WTC11 (cell line): Measurements from ENCODE around the gene ELK3. TPM values are rescaled to one million over a fixed set of nuclear protein-coding genes. Genes with fewer than 3 reads are reported as not detected.

Experiments used
- ATAC-seq: fragments of 200-7000 bp; cut with Tn5 transposase; 2 replicates; pipeline ENCODE4 v1.10.0; 2021; ENCODE audit warnings: mild to moderate bottlenecking, moderate library complexity
- CTCF ChIA-PET: fragments of 300-600 bp; sonication (Branson Sonifier 250); formaldehyde crosslinking; loops from one replicate; lab custom pipeline; 2021; ENCODE audit warnings: antibody characterized with exemption; lab: Charles Lee
- POLR2A ChIA-PET: fragments of 350-600 bp; sonication (Branson Sonifier 250); formaldehyde crosslinking; loops from one replicate; lab custom pipeline; 2021; ENCODE audit warnings: antibody characterized with exemption; lab: Charles Lee
- DNase-seq: peaks from one replicate; pipeline ENCODE4 v3.0.0; 2021; ENCODE audit warnings: low spot score
- H3K27ac Mint-ChIP-seq: 2 replicates; pipeline ENCODE4 v1.8.0; 2021; ENCODE audit warnings: mixed read lengths
- H3K27me3 Mint-ChIP-seq: 2 replicates; pipeline ENCODE4 v1.8.0; 2021; ENCODE audit warnings: low read depth, mild to moderate bottlenecking, moderate library complexity, mixed read lengths
- H3K36me3 Mint-ChIP-seq: 2 replicates; pipeline ENCODE4 v1.8.0; 2021; ENCODE audit warnings: mixed read lengths
- H3K4me1 Mint-ChIP-seq: 2 replicates; pipeline ENCODE4 v1.8.0; 2022; ENCODE audit warnings: mixed read lengths
- H3K4me3 Mint-ChIP-seq: 2 replicates; pipeline ENCODE4 v1.8.0; 2021; ENCODE audit warnings: mild to moderate bottlenecking, moderate library complexity, mixed read lengths
- H3K9me3 Mint-ChIP-seq: 2 replicates; pipeline ENCODE4 v1.8.0; 2021; ENCODE audit warnings: mixed read lengths
- ATF3 ChIP-seq: sonication (generic); formaldehyde crosslinking; conservative IDR thresholded peaks from 2 replicates; pipeline ENCODE4 v1.8.1; 2022; ENCODE audit warnings: mild to moderate bottlenecking, missing genetic modification reagents
- CREB1 ChIP-seq: sonication (generic); formaldehyde crosslinking; IDR thresholded peaks from 2 replicates; pipeline ENCODE4 v1.8.0; 2023; ENCODE audit warnings: mild to moderate bottlenecking, missing genetic modification reagents
- ETV6 ChIP-seq: sonication (generic); formaldehyde crosslinking; IDR thresholded peaks from 2 replicates; pipeline ENCODE4 v1.8.1; 2022; ENCODE audit warnings: mild to moderate bottlenecking, missing genetic modification reagents
- FOXK1 ChIP-seq: sonication (generic); formaldehyde crosslinking; IDR thresholded peaks from 2 replicates; pipeline ENCODE4 v1.8.0; 2022; ENCODE audit warnings: mild to moderate bottlenecking, moderate library complexity, missing genetic modification reagents
- GABPB1 ChIP-seq: sonication (generic); formaldehyde crosslinking; IDR thresholded peaks from 2 replicates; pipeline ENCODE4 v1.8.1; 2023; ENCODE audit warnings: mild to moderate bottlenecking, missing genetic modification reagents
- HMGA2 ChIP-seq: fragments of 250-450 bp; sonication (Bioruptor Pico); IDR thresholded peaks from 2 replicates; pipeline ENCODE4 v1.4.0; 2021; ENCODE audit warnings: mild to moderate bottlenecking, moderate library complexity
- JAZF1 ChIP-seq: fragments of 250-450 bp; sonication (Bioruptor Pico); IDR thresholded peaks from 2 replicates; pipeline ENCODE4 v1.9.0; 2021; ENCODE audit warnings: moderate library complexity, mild to moderate bottlenecking, inconsistent platforms
- KAT7 ChIP-seq: sonication (generic); formaldehyde crosslinking; IDR thresholded peaks from 2 replicates; pipeline ENCODE4 v1.8.1; 2023; ENCODE audit warnings: missing genetic modification reagents, mild to moderate bottlenecking, borderline replicate concordance
- MLX ChIP-seq: sonication (generic); formaldehyde crosslinking; IDR thresholded peaks from 2 replicates; pipeline ENCODE4 v1.8.1; 2023; ENCODE audit warnings: mild to moderate bottlenecking, missing genetic modification reagents, moderate library complexity
- NR3C1 ChIP-seq: sonication (generic); formaldehyde crosslinking; conservative IDR thresholded peaks from 2 replicates; pipeline ENCODE4 v1.8.1; 2023; ENCODE audit warnings: low read depth, mild to moderate bottlenecking, missing genetic modification reagents
- PRDM15 ChIP-seq: sonication (generic); formaldehyde crosslinking; IDR thresholded peaks from 2 replicates; pipeline ENCODE4 v1.8.0; 2022; ENCODE audit warnings: missing genetic modification reagents
- RORB ChIP-seq: fragments of 250-450 bp; sonication (Bioruptor Pico); IDR thresholded peaks from 2 replicates; pipeline ENCODE4 v1.9.0; 2021; ENCODE audit warnings: mild to moderate bottlenecking
- SP1 ChIP-seq: sonication (generic); formaldehyde crosslinking; conservative IDR thresholded peaks from 2 replicates; pipeline ENCODE4 v1.8.1; 2022; ENCODE audit warnings: missing genetic modification reagents
- STAT6 ChIP-seq: sonication (generic); formaldehyde crosslinking; conservative IDR thresholded peaks from 2 replicates; pipeline ENCODE4 v1.8.1; 2023; ENCODE audit warnings: mild to moderate bottlenecking, low read depth, missing genetic modification reagents, moderate library complexity
- TEAD1 ChIP-seq: sonication (generic); formaldehyde crosslinking; IDR thresholded peaks from 2 replicates; pipeline ENCODE4 v1.8.0; 2022; ENCODE audit warnings: mild to moderate bottlenecking, missing genetic modification reagents
- TEAD4 ChIP-seq: sonication (generic); formaldehyde crosslinking; IDR thresholded peaks from 2 replicates; pipeline ENCODE4 v1.8.0; 2022; ENCODE audit warnings: mild to moderate bottlenecking, missing genetic modification reagents
- USF1 ChIP-seq: sonication (generic); formaldehyde crosslinking; IDR thresholded peaks from 2 replicates; pipeline ENCODE4 v1.8.0; 2022; ENCODE audit warnings: mild to moderate bottlenecking, missing genetic modification reagents
- USF2 ChIP-seq: sonication (generic); formaldehyde crosslinking; IDR thresholded peaks from 2 replicates; pipeline ENCODE4 v1.8.1; 2023; ENCODE audit warnings: mild to moderate bottlenecking, missing genetic modification reagents, moderate library complexity
- ZNF232 ChIP-seq: sonication (generic); formaldehyde crosslinking; IDR thresholded peaks from 2 replicates; pipeline ENCODE4 v1.8.0; 2022; ENCODE audit warnings: mild to moderate bottlenecking, missing genetic modification reagents
- ZNF263 ChIP-seq: sonication (generic); formaldehyde crosslinking; IDR thresholded peaks from 2 replicates; pipeline ENCODE4 v1.8.1; 2022; ENCODE audit warnings: low read depth, mild to moderate bottlenecking, moderate library complexity, missing genetic modification reagents
- ZNF425 ChIP-seq: fragments of 250-450 bp; sonication (Bioruptor Pico); conservative IDR thresholded peaks from 2 replicates; pipeline ENCODE4 v1.9.0; 2021; ENCODE audit warnings: mild to moderate bottlenecking
- total RNA-seq: library from RNA; stranded (reverse); gene quantifications from 3 replicates; pipeline ENCODE4 v1.2.3, GENCODE V29; 2021

Gene ELK3
- total RNA-seq, 1 experiment from 2014 or later, result 16.5 TPM

GRCh38 chr12:96261557-96261956 lies 67.4 kb downstream of the ELK3 start:
- Mint-ChIP-seq H3K36me3 (peaks cover 18% of the 10 kb centered on the region), H3K27ac (no peak overlapping the region), H3K4me1 (peaks cover 11% of the 10 kb centered on the region), H3K4me3 (no peak overlapping the region), H3K9me3 (no peaks in the 10 kb centered on the region), H3K27me3 (no peaks in the 10 kb centered on the region)
- no peak for ATAC-seq
- no peak for DNase-seq
- TF ChIP-seq STAT6 (CRISPR knock-in tag), result no peak
- no peak for TF ChIP-seq PRDM15
- TF ChIP-seq ETV6 (CRISPR knock-in tag), result no peak
- no peak for TF ChIP-seq TEAD4 (CRISPR knock-in tag)
- no peak for TF ChIP-seq USF1 (CRISPR knock-in tag)
- no peak for TF ChIP-seq USF2 (CRISPR knock-in tag)
- TF ChIP-seq JAZF1 (CRISPR knock-in tag), result no peak
- no peak for TF ChIP-seq RORB
- TF ChIP-seq ZNF232, result no peak
- TF ChIP-seq TEAD1 (CRISPR knock-in tag), result no peak
- TF ChIP-seq ZNF425 (CRISPR knock-in tag), result no peak
- no peak for TF ChIP-seq FOXK1 (CRISPR knock-in tag)
- no peak for TF ChIP-seq GABPB1 (CRISPR knock-in tag)
- CTCF ChIA-PET, result no interaction called here
- POLR2A ChIA-PET, result no interaction called here

GRCh38 chr12:96263449-96263902 lies 69.3 kb downstream of the ELK3 start:
- ATAC-seq, result no peak
- Mint-ChIP-seq H3K36me3 (peaks cover 23% of the 10 kb centered on the region), H3K4me1 (peaks cover 3% of the 10 kb centered on the region; the same call in 1 of the 2 replicates), H3K9me3 (no peaks in the 10 kb centered on the region), H3K4me3 (no peak overlapping the region), H3K27ac (peak overlapping the region; percentile 39), H3K27me3 (no peaks in the 10 kb centered on the region)
- ChIA-PET POLR2A (no interaction called here), CTCF (interaction anchor here (1.2 to 1.3 kb wide), 2 partner anchors 9 to 48 kb away, joined by 3 read pairs; no protein-coding TSS in a partner anchor)
- DNase-seq, result no peak
- no peak for TF ChIP-seq CREB1 (CRISPR knock-in tag)
- no peak for TF ChIP-seq KAT7 (CRISPR knock-in tag)
- TF ChIP-seq MLX (CRISPR knock-in tag), result no peak
- TF ChIP-seq ATF3 (CRISPR knock-in tag), result no peak
- no peak for TF ChIP-seq NR3C1
- TF ChIP-seq STAT6 (CRISPR knock-in tag), result no peak
- TF ChIP-seq SP1, result no peak
- TF ChIP-seq HMGA2, result no peak
- TF ChIP-seq ZNF263 (CRISPR knock-in tag), result no peak
